HFFc6 (cell line): ENCODE data around the gene BAIAP2L1. TPM values are rescaled to one million over a fixed set of nuclear protein-coding genes. Genes with fewer than 3 reads are reported as not detected.

Source experiments
- DNase-seq: peaks from one replicate; pipeline ENCODE4 v3.0.0-alpha.2; 2018
- H3K27ac Mint-ChIP-seq: 2 replicates; pipeline ENCODE4 v1.8.0; 2020; ENCODE audit warnings: mild to moderate bottlenecking, mixed read lengths
- H3K27me3 Mint-ChIP-seq: 2 replicates; pipeline ENCODE4 v1.8.0; 2021; ENCODE audit warnings: mild to moderate bottlenecking, moderate library complexity, mixed read lengths; ENCODE audit not compliant: insufficient read depth
- H3K36me3 Mint-ChIP-seq: 2 replicates; pipeline ENCODE4 v1.8.0; 2021; ENCODE audit warnings: low read depth, mixed read lengths
- H3K4me1 Mint-ChIP-seq: 2 replicates; pipeline ENCODE4 v1.8.0; 2020; ENCODE audit warnings: low read depth, mixed read lengths
- H3K4me3 Mint-ChIP-seq: 2 replicates; pipeline ENCODE4 v1.8.0; 2020; ENCODE audit warnings: mild to moderate bottlenecking, moderate library complexity, mixed read lengths
- H3K9me3 Mint-ChIP-seq: 2 replicates; pipeline ENCODE4 v1.8.0; 2020; ENCODE audit warnings: mild to moderate bottlenecking, mixed read lengths
- total RNA-seq, 6 experiments: library from RNA; stranded (reverse); fragmentation: NEBNext Ultra II Directional; extraction: Animal tissue kit (Norgen Biotek cat#: 25700); gene quantifications; 2 replicates in 1 of 6; 3 replicates in 5 of 6; pipeline ENCODE4 v1.2.3, GENCODE V29; 2021
- TF ChIP-seq, protein P1 (sequence below): fragments of 200-600 bp; sonication (generic); IDR thresholded peaks from 2 replicates; pipeline ENCODE4 v1.5.0; 2021; ENCODE audit warnings: antibody characterized with exemption, mild to moderate bottlenecking

BAIAP2L1 gene
- total RNA-seq, 6 experiments from 2014 or later = 12.9 to 17.5 (median 14.2) TPM

DNA sequence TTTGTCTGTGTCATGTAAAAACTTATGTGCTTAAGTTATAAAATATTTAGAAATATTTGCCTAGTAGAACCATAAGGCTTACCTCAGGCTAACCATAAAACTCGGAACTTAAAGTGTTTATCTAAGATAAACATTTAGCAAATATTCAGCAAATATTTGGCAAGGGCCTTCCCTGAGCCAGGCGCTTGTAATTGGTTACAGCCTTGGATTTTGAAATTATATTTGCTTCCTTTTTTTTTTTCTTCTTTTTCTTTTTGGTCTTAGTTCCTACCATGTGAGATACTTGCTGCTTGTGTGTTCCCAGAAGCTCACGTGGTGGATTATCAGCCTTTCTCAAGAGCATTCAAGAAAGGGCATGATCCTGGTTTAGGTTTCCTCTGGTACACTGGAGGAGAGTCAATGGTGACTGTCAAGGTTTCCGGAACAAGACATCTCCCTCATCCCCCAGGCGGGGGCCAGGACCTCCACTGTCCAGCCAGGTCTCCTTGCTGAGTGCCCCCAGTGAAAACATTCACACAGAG, 124.6 kb downstream of the BAIAP2L1 start:
- Mint-ChIP-seq H3K4me3 (no peak overlapping the region), H3K27me3 (no peaks in the 10 kb centered on the region), H3K36me3 (no peaks in the 10 kb centered on the region), H3K27ac (no peak overlapping the region), H3K9me3 (no peaks in the 10 kb centered on the region), H3K4me1 (peaks cover 23% of the 10 kb centered on the region)
- DNase-seq = peak; percentile 9
- TF ChIP-seq, protein P1, sequence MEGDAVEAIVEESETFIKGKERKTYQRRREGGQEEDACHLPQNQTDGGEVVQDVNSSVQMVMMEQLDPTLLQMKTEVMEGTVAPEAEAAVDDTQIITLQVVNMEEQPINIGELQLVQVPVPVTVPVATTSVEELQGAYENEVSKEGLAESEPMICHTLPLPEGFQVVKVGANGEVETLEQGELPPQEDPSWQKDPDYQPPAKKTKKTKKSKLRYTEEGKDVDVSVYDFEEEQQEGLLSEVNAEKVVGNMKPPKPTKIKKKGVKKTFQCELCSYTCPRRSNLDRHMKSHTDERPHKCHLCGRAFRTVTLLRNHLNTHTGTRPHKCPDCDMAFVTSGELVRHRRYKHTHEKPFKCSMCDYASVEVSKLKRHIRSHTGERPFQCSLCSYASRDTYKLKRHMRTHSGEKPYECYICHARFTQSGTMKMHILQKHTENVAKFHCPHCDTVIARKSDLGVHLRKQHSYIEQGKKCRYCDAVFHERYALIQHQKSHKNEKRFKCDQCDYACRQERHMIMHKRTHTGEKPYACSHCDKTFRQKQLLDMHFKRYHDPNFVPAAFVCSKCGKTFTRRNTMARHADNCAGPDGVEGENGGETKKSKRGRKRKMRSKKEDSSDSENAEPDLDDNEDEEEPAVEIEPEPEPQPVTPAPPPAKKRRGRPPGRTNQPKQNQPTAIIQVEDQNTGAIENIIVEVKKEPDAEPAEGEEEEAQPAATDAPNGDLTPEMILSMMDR = no peak

- H3K4me3 Mint-ChIP-seq = no peak overlapping the region
- peaks cover 1% of the 10 kb centered on the region; the same call in 1 of the 2 replicates for H3K36me3 Mint-ChIP-seq
- no peak overlapping the region for H3K27ac Mint-ChIP-seq
- peaks cover 11% of the 10 kb centered on the region for H3K4me1 Mint-ChIP-seq
- no peak for DNase-seq
- H3K9me3 Mint-ChIP-seq = no peaks in the 10 kb centered on the region
- TF ChIP-seq, protein P1 = no peak
- peaks cover 3% of the 10 kb centered on the region for H3K27me3 Mint-ChIP-seq
Measured at GRCh38 chr7:98267303-98267702, 133.6 kb downstream of the BAIAP2L1 start.

DNA sequence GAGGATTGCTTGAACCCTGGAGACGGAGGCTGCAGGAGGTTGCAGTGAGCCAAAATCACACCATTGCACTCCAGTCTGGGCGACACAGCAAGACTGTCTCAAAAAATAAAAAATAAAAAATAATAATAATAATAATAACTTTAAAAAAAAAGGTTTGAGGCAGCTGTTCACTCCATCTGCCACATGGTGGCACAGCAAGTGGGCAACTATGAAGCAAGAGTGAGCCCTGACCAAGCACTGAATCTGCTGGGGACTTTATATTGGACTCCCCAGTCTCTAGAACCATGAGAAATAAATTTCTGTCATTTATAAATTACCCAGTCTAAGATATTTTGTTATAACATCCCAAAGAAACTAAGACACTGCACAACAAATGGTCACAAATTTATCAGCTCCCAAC, 134.1 kb downstream of the BAIAP2L1 start:
- Mint-ChIP-seq H3K27me3 (peaks cover 3% of the 10 kb centered on the region), H3K36me3 (peaks cover 6% of the 10 kb centered on the region; the same call in 1 of the 2 replicates), H3K9me3 (no peaks in the 10 kb centered on the region), H3K27ac (no peak overlapping the region; the same call in 1 of the 2 replicates), H3K4me3 (no peak overlapping the region), H3K4me1 (peaks cover 11% of the 10 kb centered on the region)
- peak; percentile 19 for DNase-seq
- TF ChIP-seq, protein P1 = peak; percentile 71

GRCh38 chr7:98265841-98266271, 135.0 kb downstream of the BAIAP2L1 start:
- Mint-ChIP-seq H3K36me3 (peaks cover 13% of the 10 kb centered on the region; the same call in 1 of the 2 replicates), H3K4me3 (peak overlapping the region; percentile 25), H3K9me3 (no peaks in the 10 kb centered on the region), H3K27ac (peak overlapping the region; percentile 76), H3K27me3 (peaks cover 2% of the 10 kb centered on the region), H3K4me1 (peaks cover 11% of the 10 kb centered on the region)
- TF ChIP-seq, protein P1 = no peak
- peak; percentile 57 for DNase-seq

- H3K4me3 Mint-ChIP-seq = no peak overlapping the region
- TF ChIP-seq, protein P1 = no peak
- H3K4me1 Mint-ChIP-seq = peaks cover 8% of the 10 kb centered on the region
- DNase-seq = no peak
- H3K27ac Mint-ChIP-seq = no peak overlapping the region
- H3K9me3 Mint-ChIP-seq = no peaks in the 10 kb centered on the region
- H3K27me3 Mint-ChIP-seq = no peaks in the 10 kb centered on the region
- peaks cover 27% of the 10 kb centered on the region for H3K36me3 Mint-ChIP-seq
Measured at GRCh38 chr7:98257701-98258100, 143.2 kb downstream of the BAIAP2L1 start.
